Uterus (tissue), 4 donors: ENCODE measurements around the gene CYP2A6. TPM values are rescaled to one million over a fixed set of nuclear protein-coding genes. Genes with fewer than 3 reads are reported as not detected.
"Not testable (repeated sequence)": the region's sequence is repeated elsewhere in the genome, so short reads cannot be mapped to it uniquely, and the experiment has no call there.

Experiments
- DNase-seq, 2 donors: peaks; one replicate each; pipeline ENCODE4 v3.0.0-alpha.2; 2019 to 2020
- H3K27ac ChIP-seq, 2 donors: fragments of 200-600 bp; sonication (generic); 1 replicate in 1 of 2; 2 replicates in 1 of 2; pipeline ENCODE4 v1.5.1; 2016 to 2018
- H3K27me3 ChIP-seq, 2 donors: fragments of 200-600 bp; sonication (generic); one replicate each; pipeline ENCODE4 v1.5.1; 2018 to 2019; ENCODE audit warnings: control low read depth in 1 of 2
- H3K36me3 ChIP-seq, 2 donors: fragments of 200-600 bp; sonication (generic); one replicate each; pipeline ENCODE4 v1.5.1; 2019; ENCODE audit warnings: control low read depth in 1 of 2
- H3K4me1 ChIP-seq, 2 donors: fragments of 200-600 bp; sonication (generic); one replicate each; pipeline ENCODE4 v1.5.1; 2018 to 2019; ENCODE audit warnings: control low read depth in 1 of 2
- H3K4me3 ChIP-seq, 2 donors: fragments of 200-600 bp; sonication (generic); 1 replicate in 1 of 2; 2 replicates in 1 of 2; pipeline ENCODE4 v1.5.1; 2018 to 2019; ENCODE audit warnings: mild to moderate bottlenecking in 1 of 2
- H3K9me3 ChIP-seq, 2 donors: fragments of 200-600 bp; sonication (generic); one replicate each; pipeline ENCODE4 v1.5.1; 2019; ENCODE audit warnings: control low read depth in 1 of 2
- POLR2A ChIP-seq, 2 donors: fragments of 450-650 bp; IDR thresholded peaks; one replicate each; pipeline ENCODE4 v1.6.1; 2016; ENCODE audit warnings: antibody characterized with exemption in 2 of 2, mild to moderate bottlenecking in 1 of 2, moderate library complexity in 1 of 2
- intact Hi-C: fragments of 100-400 bp; cut with DNase I; formaldehyde crosslinking; loops from one replicate; pipeline ENCODE4 v1.15.1; 2023; ENCODE audit warnings: low total_unique reads
- total RNA-seq, 4 donors: library from RNA; depleted of rRNA in 3 of 4; stranded (reverse); fragments of >200 nt in 3 of 4; gene quantifications; one replicate each; pipeline versions ENCODE4 v1.1.0 to v1.2.4, GENCODE V29; 2014 to 2023
- TF ChIP-seq, protein P1 (sequence below), 4 experiments: fragments of 200-600 bp in 2 of 4; fragments of 450-650 bp in 2 of 4; sonication (generic) in 2 of 4; IDR thresholded peaks; one replicate each; pipeline ENCODE4 v1.5.1; 2016 to 2019; ENCODE audit warnings: antibody characterized with exemption in 4 of 4, mild to moderate bottlenecking in 2 of 4, moderate library complexity in 1 of 4
- donor health status: DM: yes; HTN: yes; CAD: no.

Gene CYP2A6
- total RNA-seq, 4 donors from 2014 or later, result 0.64 TPM; not detected in 3

- no peaks in the 10 kb centered on the region for H3K36me3 ChIP-seq
- no peaks in the 10 kb centered on the region for H3K27me3 ChIP-seq
- DNase-seq, result no peak
- H3K27ac ChIP-seq, result no peak overlapping the region
- H3K9me3 ChIP-seq, result no peaks in the 10 kb centered on the region
- no peaks in the 10 kb centered on the region for H3K4me1 ChIP-seq
- no peak for TF ChIP-seq POLR2A (IDR thresholded peaks at IDR 0.05)
- TF ChIP-seq, protein P1, sequence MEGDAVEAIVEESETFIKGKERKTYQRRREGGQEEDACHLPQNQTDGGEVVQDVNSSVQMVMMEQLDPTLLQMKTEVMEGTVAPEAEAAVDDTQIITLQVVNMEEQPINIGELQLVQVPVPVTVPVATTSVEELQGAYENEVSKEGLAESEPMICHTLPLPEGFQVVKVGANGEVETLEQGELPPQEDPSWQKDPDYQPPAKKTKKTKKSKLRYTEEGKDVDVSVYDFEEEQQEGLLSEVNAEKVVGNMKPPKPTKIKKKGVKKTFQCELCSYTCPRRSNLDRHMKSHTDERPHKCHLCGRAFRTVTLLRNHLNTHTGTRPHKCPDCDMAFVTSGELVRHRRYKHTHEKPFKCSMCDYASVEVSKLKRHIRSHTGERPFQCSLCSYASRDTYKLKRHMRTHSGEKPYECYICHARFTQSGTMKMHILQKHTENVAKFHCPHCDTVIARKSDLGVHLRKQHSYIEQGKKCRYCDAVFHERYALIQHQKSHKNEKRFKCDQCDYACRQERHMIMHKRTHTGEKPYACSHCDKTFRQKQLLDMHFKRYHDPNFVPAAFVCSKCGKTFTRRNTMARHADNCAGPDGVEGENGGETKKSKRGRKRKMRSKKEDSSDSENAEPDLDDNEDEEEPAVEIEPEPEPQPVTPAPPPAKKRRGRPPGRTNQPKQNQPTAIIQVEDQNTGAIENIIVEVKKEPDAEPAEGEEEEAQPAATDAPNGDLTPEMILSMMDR (IDR thresholded peaks at IDR 0.05), result no peak
- intact Hi-C loops, result no loop called here
- H3K4me3 ChIP-seq, result no peak overlapping the region
Measured at GRCh38 chr19:40829205-40829604, 21.0 kb downstream of the CYP2A6 start.

GRCh38 chr19:40827386-40828247 lies 22.6 kb downstream of the CYP2A6 start:
- Histone ChIP-seq H3K4me1 (no peaks in the 10 kb centered on the region), H3K4me3 (no peak overlapping the region), H3K27ac (no peak overlapping the region), H3K9me3 (no peaks in the 10 kb centered on the region), H3K27me3 (no peaks in the 10 kb centered on the region), H3K36me3 (no peaks in the 10 kb centered on the region)
- intact Hi-C loops, result no loop called here
- no peak for TF ChIP-seq POLR2A (IDR thresholded peaks at IDR 0.05)
- TF ChIP-seq, protein P1 (IDR thresholded peaks at IDR 0.05), result no peak
- peak in 1 of 2 donors; percentile 13 for DNase-seq

DNA sequence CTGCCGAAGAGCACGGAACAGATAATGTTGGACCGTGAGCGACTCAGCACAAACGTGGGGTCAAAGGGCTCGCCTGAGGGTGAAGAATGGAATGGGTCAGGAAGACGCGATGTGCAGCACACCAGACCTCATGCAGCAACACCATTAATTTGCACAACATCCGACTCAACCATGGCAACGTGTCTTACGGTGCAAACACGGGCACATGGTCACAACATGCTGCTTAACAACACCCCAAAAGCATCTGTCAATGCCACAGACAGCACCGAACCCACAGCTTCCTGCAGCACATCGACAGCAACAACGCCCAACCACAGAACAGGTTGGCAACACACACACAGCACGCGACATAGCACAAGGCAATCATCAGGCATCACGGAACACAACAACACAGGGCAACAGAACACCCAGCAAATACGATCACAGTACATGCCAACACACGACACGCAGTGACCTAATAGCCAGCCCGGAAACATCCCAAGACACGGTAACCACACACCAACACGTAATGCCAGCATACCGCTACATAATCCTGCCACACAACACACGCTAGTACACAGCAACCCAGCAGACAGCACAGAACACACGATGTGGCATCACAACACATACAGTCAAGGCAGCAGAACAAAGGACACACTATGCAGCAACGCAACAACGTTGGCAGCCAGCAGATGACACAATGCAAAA lies 23.4 kb downstream of the CYP2A6 start:
- H3K36me3 ChIP-seq, H3K4me1 ChIP-seq, H3K27ac ChIP-seq, H3K4me3 ChIP-seq, intact Hi-C loops, H3K9me3 ChIP-seq, DNase-seq, H3K27me3 ChIP-seq: not testable (repeated sequence)

DNA sequence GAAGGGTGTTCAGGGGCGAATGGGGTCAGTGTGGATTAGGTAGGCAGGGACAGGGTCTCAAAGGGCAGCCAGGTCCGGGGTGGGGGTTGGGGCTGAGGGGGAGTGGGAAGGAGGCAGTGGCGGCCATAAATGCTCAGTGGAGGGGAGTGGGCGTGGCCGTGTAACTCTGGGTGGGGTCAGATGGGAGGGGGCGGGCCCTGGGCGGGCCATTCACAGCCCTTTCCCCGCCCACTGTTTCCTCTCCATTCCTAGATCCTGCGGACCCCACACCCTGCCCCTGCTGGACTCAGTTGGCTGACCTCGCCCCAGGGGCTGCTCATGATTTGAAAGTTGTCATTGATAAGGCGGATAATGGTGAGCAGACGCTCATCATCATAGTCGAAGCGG lies 23.9 kb downstream of the CYP2A6 start:
- H3K27ac ChIP-seq, intact Hi-C loops, H3K4me3 ChIP-seq, H3K4me1 ChIP-seq, H3K27me3 ChIP-seq, DNase-seq, H3K36me3 ChIP-seq, H3K9me3 ChIP-seq: not testable (repeated sequence)

GRCh38 chr19:40825460-40826095 lies 24.7 kb downstream of the CYP2A6 start:
- H3K9me3 ChIP-seq, intact Hi-C loops, H3K4me3 ChIP-seq, H3K36me3 ChIP-seq, H3K4me1 ChIP-seq, H3K27me3 ChIP-seq, DNase-seq, H3K27ac ChIP-seq: not testable (repeated sequence)

GRCh38 chr19:40824916-40825315 lies 25.3 kb downstream of the CYP2A6 start:
- H3K27ac ChIP-seq, H3K4me1 ChIP-seq, intact Hi-C loops, H3K4me3 ChIP-seq, DNase-seq, H3K36me3 ChIP-seq, H3K27me3 ChIP-seq, H3K9me3 ChIP-seq: not testable (repeated sequence)

DNA sequence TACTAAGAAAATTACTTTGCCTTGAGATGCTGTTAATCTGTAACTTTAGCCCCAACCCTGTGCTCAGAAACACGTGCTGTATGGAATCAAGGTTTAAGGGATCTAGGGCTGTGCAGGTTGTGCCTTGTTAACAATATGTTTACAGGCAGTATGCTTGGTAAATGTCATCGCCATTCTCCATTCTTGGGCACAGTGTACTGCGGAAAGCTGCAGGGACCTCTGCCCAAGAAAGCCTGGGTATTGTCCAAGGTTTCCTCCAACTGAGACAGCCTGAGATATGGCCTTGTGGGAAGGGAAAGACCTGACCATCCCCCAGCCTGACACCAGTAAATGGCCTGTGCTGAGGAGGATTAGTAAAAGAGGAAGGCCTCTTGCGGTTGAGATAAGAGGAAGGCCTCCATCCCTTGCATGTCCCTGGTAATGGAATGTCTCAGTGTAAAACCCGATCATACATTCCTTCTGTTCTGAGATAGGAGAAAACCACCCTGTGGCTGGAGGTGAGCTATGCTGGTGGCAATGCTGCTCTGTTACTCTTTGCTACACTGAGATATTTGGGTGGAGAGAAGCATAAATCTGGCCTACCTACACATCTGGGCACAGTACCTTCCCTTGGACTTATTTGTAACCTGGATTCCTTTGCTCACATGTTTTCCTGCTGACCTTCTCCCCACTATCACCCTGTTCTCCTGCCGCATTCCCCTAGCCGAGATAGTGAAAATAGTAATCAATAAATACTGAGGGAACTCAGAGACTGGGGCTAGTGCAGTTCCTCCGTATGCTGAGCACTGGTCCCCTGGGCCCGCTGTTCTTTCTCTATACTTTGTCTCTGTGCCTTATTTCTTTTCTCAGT lies 27.3 kb downstream of the CYP2A6 start:
- intact Hi-C loops, DNase-seq, H3K4me1 ChIP-seq, H3K27me3 ChIP-seq, H3K4me3 ChIP-seq, H3K9me3 ChIP-seq, H3K36me3 ChIP-seq: not testable (repeated sequence)
- H3K27ac ChIP-seq, result peak overlapping the region in 1 of 2 donors; percentile 27
